ENCODE results near the gene CCDC40. TPM values are rescaled to one million over a fixed set of nuclear protein-coding genes. Genes with fewer than 3 reads are reported as not detected.

Gene CCDC40
- total RNA-seq, 1 donor from 2014 or later = 4.4 TPM

- Histone ChIP-seq H3K27me3 (ENCODE audit: control insufficient read depth, insufficient read depth, low read length) (no peaks in the 10 kb centered on the region), H3K4me3 (ENCODE audit: low read depth, low read length) (no peak overlapping the region), H3K36me3 (ENCODE audit: control insufficient read depth, insufficient read depth, low read length) (no peaks in the 10 kb centered on the region)
- TF ChIP-seq CTCF (IDR thresholded peaks at IDR 0.05; ENCODE audit: insufficient read depth, low read length, poor library complexity, severe bottlenecking) = no peak
- DNase-seq (ENCODE audit: low read depth) = no peak
These were observed 7.0 kb upstream of the CCDC40 start for GRCh38 chr17:80029258-80029974.

GRCh38 chr17:80030730-80031410, 5.6 kb upstream of the CCDC40 start:
- Histone ChIP-seq H3K36me3 (ENCODE audit: control insufficient read depth, insufficient read depth, low read length) (no peaks in the 10 kb centered on the region), H3K27me3 (ENCODE audit: control insufficient read depth, insufficient read depth, low read length) (no peaks in the 10 kb centered on the region), H3K4me3 (ENCODE audit: low read depth, low read length) (no peak overlapping the region)
- TF ChIP-seq CTCF (IDR thresholded peaks at IDR 0.05; ENCODE audit: insufficient read depth, low read length, poor library complexity, severe bottlenecking) = no peak
- no peak for DNase-seq (ENCODE audit: low read depth)

GRCh38 chr17:80031691-80032430, 4.6 kb upstream of the CCDC40 start:
- Histone ChIP-seq H3K27me3 (ENCODE audit: control insufficient read depth, insufficient read depth, low read length) (no peaks in the 10 kb centered on the region), H3K36me3 (ENCODE audit: control insufficient read depth, insufficient read depth, low read length) (no peaks in the 10 kb centered on the region), H3K4me3 (ENCODE audit: low read depth, low read length) (no peak overlapping the region)
- DNase-seq (ENCODE audit: low read depth) = no peak
- TF ChIP-seq CTCF (IDR thresholded peaks at IDR 0.05; ENCODE audit: insufficient read depth, low read length, poor library complexity, severe bottlenecking) = no peak

GRCh38 chr17:80032614-80033171, 3.7 kb upstream of the CCDC40 start:
- Histone ChIP-seq H3K27me3 (ENCODE audit: control insufficient read depth, insufficient read depth, low read length) (no peaks in the 10 kb centered on the region), H3K4me3 (ENCODE audit: low read depth, low read length) (no peak overlapping the region), H3K36me3 (ENCODE audit: control insufficient read depth, insufficient read depth, low read length) (no peaks in the 10 kb centered on the region)
- DNase-seq (ENCODE audit: low read depth) = no peak
- no peak for TF ChIP-seq CTCF (IDR thresholded peaks at IDR 0.05; ENCODE audit: insufficient read depth, low read length, poor library complexity, severe bottlenecking)

- DNase-seq (ENCODE audit: low read depth) = no peak
- Histone ChIP-seq H3K4me3 (ENCODE audit: low read depth, low read length) (no peak overlapping the region), H3K36me3 (ENCODE audit: control insufficient read depth, insufficient read depth, low read length) (no peaks in the 10 kb centered on the region), H3K27me3 (ENCODE audit: control insufficient read depth, insufficient read depth, low read length) (no peaks in the 10 kb centered on the region)
- no peak for TF ChIP-seq CTCF (IDR thresholded peaks at IDR 0.05; ENCODE audit: insufficient read depth, low read length, poor library complexity, severe bottlenecking)
These were observed 2.6 kb upstream of the CCDC40 start for GRCh38 chr17:80033840-80034239.
